GM21529 (cell line): ENCODE results near the gene HSFX2.
"Not testable (repeated sequence)": the region's sequence is repeated elsewhere in the genome, so short reads cannot be mapped to it uniquely, and the experiment has no call there.

Source experiments
- ATAC-seq: cut with Tn5 transposase; IDR thresholded peaks from one replicate; pipeline ENCODE4 v1.9.1; 2021; ENCODE audit not compliant: unreplicated experiment

Gene HSFX2

GRCh38 chrX:149590993-149591392, 4.1 kb downstream of the HSFX2 start:
- not testable (repeated sequence) for ATAC-seq

GRCh38 chrX:149587359-149587758, 7.8 kb downstream of the HSFX2 start, which contains the start of gene MAGEA9B:
MAGEA9B (minus strand) TSS chrX:149587459; CDS start chrX:149583179, 4,280 bp downstream.
- ATAC-seq, result not testable (repeated sequence)

- not testable (repeated sequence) for ATAC-seq
Measured at GRCh38 chrX:149585631-149586030, 9.5 kb downstream of the HSFX2 start.

- ATAC-seq, result peak; percentile 99
Measured at GRCh38 chrX:149573456-149573855, 21.7 kb downstream of the HSFX2 start.

- ATAC-seq, result no peak
Measured at GRCh38 chrX:149572743-149573142, 22.4 kb downstream of the HSFX2 start.

GRCh38 chrX:149571770-149572169, 23.3 kb downstream of the HSFX2 start:
- ATAC-seq, result no peak

- no peak for ATAC-seq
Measured at GRCh38 chrX:149570668-149571067, 24.4 kb downstream of the HSFX2 start.

GRCh38 chrX:149569770-149570169, 25.3 kb downstream of the HSFX2 start:
- ATAC-seq, result no peak

- ATAC-seq, result no peak
Measured at GRCh38 chrX:149568701-149569296, 26.3 kb downstream of the HSFX2 start.

- no peak for ATAC-seq
Measured at GRCh38 chrX:149567621-149568417, 27.3 kb downstream of the HSFX2 start.

- no peak for ATAC-seq
Measured at GRCh38 chrX:149563359-149563758, 31.8 kb downstream of the HSFX2 start.

GRCh38 chrX:149555251-149555650, 39.9 kb downstream of the HSFX2 start:
- ATAC-seq, result not testable (repeated sequence)

GRCh38 chrX:149551939-149552248, 43.2 kb downstream of the HSFX2 start:
- ATAC-seq, result not testable (repeated sequence)

- ATAC-seq, result peak; percentile 47
Measured at GRCh38 chrX:149551245-149551938, 43.7 kb downstream of the HSFX2 start.

GRCh38 chrX:149550454-149550853, 44.7 kb downstream of the HSFX2 start:
- ATAC-seq, result not testable (repeated sequence)

GRCh38 chrX:149549701-149550100, 45.4 kb downstream of the HSFX2 start, which contains the start of gene HSFX3:
HSFX3 (minus strand) TSS chrX:149549924; CDS start chrX:149549852, 72 bp downstream.
- not testable (repeated sequence) for ATAC-seq

- ATAC-seq, result not testable (repeated sequence)
Measured at GRCh38 chrX:149547782-149548181, 47.3 kb downstream of the HSFX2 start.

GRCh38 chrX:149546962-149547361, 48.2 kb downstream of the HSFX2 start:
- not testable (repeated sequence) for ATAC-seq

GRCh38 chrX:149545545-149546543, 49.3 kb downstream of the HSFX2 start:
- ATAC-seq, result not testable (repeated sequence)
